Breast epithelium (tissue), 4 donors: Measurements from ENCODE around the gene PLB1. TPM values are rescaled to one million over a fixed set of nuclear protein-coding genes. Genes with fewer than 3 reads are reported as not detected.

ENCODE experiments used
- DNase-seq, 2 donors: peaks; one replicate each; pipeline ENCODE4 v3.0.0-alpha.2; 2019; ENCODE audit warnings: low spot score in 2 of 2
- H3K27ac ChIP-seq, 2 donors: fragments of 200-600 bp; sonication (generic) in 1 of 2; one replicate each; pipeline ENCODE4 v1.5.1; 2016 to 2019; ENCODE audit warnings: mild to moderate bottlenecking in 1 of 2
- H3K27me3 ChIP-seq, 2 donors: fragments of 200-600 bp; sonication (generic) in 1 of 2; one replicate each; pipeline versions ENCODE4 v1.5.1 to v1.6.0; 2017 to 2019; ENCODE audit warnings: control low read depth in 1 of 2, mild to moderate bottlenecking in 1 of 2
- H3K36me3 ChIP-seq: fragments of 200-600 bp; one replicate; pipeline ENCODE4 v1.5.1; 2019
- H3K4me1 ChIP-seq, 2 donors: fragments of 200-600 bp; sonication (generic); one replicate each; pipeline ENCODE4 v1.5.1; 2016 to 2019; ENCODE audit warnings: control low read depth in 1 of 2
- H3K4me3 ChIP-seq, 3 donors: fragments of 200-600 bp; sonication (generic); 1 replicate in 2 of 3; 2 replicates in 1 of 3; pipeline ENCODE4 v1.5.1; 2016 to 2019; ENCODE audit warnings: mild to moderate bottlenecking in 3 of 3, moderate library complexity in 2 of 3
- H3K9me3 ChIP-seq, 2 donors: fragments of 200-600 bp; sonication (generic) in 1 of 2; one replicate each; pipeline ENCODE4 v1.5.1; 2016 to 2019; ENCODE audit warnings: control low read depth in 1 of 2
- POLR2A ChIP-seq: fragments of 450-650 bp; IDR thresholded peaks from one replicate; pipeline ENCODE4 v1.6.1; 2016; ENCODE audit warnings: antibody characterized with exemption, mild to moderate bottlenecking, moderate library complexity
- POLR2AphosphoS5 ChIP-seq, 3 donors: sonication (generic); formaldehyde crosslinking; IDR thresholded peaks; one replicate each; pipeline ENCODE4 v1.6.1; 2017; ENCODE audit warnings: antibody characterized with exemption in 3 of 3
- intact Hi-C: fragments of 100-400 bp; cut with DNase I; formaldehyde crosslinking; loops from one replicate; pipeline ENCODE4 v1.15.1; 2023; ENCODE audit warnings: low total_unique reads
- total RNA-seq, 3 donors: library from RNA; depleted of rRNA; stranded (reverse); fragments of >200 nt; gene quantifications; one replicate each; pipeline ENCODE4 v1.1.0, GENCODE V29; 2016
- TF ChIP-seq, protein P1 (sequence below), 3 donors: fragments of 450-650 bp; IDR thresholded peaks; one replicate each; pipeline ENCODE4 v1.5.1; 2016 to 2017; ENCODE audit warnings: antibody characterized with exemption in 3 of 3, mild to moderate bottlenecking in 3 of 3, moderate library complexity in 3 of 3

The PLB1 gene
- total RNA-seq, 3 donors from 2014 or later: 5.6 to 11.9 (median 8.8) TPM

DNA sequence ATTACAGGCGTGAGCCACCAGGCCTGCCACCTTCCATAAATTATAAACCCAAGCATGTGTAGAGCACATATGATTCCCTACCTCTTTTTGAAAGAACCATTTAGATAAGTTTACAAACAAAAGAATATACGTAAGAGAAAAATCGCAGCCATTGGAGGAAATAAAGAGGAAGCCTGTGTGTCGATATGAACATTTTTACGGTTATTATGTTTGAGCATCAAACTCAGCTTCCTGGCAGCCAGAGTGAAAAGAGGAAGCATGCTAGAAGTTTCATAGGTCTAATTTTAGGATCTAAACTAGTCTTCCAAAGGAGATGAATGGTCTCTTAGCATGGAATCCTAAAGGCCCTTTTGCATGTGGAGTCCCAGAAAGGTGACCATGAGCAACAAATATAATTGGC, 104.3 kb downstream of the PLB1 start:
- DNase-seq: no peak
- intact Hi-C loops: no loop called here
- no peaks in the 10 kb centered on the region for H3K27me3 ChIP-seq
- H3K36me3 ChIP-seq: no peaks in the 10 kb centered on the region
- no peaks in the 10 kb centered on the region for H3K4me1 ChIP-seq
- H3K4me3 ChIP-seq: no peak overlapping the region
- TF ChIP-seq POLR2A (no peak), POLR2AphosphoS5 (IDR thresholded peaks at IDR 0.05) (no peak)
- TF ChIP-seq, protein P1, sequence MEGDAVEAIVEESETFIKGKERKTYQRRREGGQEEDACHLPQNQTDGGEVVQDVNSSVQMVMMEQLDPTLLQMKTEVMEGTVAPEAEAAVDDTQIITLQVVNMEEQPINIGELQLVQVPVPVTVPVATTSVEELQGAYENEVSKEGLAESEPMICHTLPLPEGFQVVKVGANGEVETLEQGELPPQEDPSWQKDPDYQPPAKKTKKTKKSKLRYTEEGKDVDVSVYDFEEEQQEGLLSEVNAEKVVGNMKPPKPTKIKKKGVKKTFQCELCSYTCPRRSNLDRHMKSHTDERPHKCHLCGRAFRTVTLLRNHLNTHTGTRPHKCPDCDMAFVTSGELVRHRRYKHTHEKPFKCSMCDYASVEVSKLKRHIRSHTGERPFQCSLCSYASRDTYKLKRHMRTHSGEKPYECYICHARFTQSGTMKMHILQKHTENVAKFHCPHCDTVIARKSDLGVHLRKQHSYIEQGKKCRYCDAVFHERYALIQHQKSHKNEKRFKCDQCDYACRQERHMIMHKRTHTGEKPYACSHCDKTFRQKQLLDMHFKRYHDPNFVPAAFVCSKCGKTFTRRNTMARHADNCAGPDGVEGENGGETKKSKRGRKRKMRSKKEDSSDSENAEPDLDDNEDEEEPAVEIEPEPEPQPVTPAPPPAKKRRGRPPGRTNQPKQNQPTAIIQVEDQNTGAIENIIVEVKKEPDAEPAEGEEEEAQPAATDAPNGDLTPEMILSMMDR (IDR thresholded peaks at IDR 0.05): no peak
- no peaks in the 10 kb centered on the region for H3K9me3 ChIP-seq
- H3K27ac ChIP-seq: no peak overlapping the region

- intact Hi-C loops: no loop called here
- no peaks in the 10 kb centered on the region for H3K27me3 ChIP-seq
- no peak overlapping the region for H3K27ac ChIP-seq
- H3K36me3 ChIP-seq: no peaks in the 10 kb centered on the region
- no peak for DNase-seq
- H3K4me1 ChIP-seq: no peaks in the 10 kb centered on the region
- TF ChIP-seq POLR2A (no peak), POLR2AphosphoS5 (IDR thresholded peaks at IDR 0.05) (no peak)
- TF ChIP-seq, protein P1 (IDR thresholded peaks at IDR 0.05): no peak
- H3K4me3 ChIP-seq: peak overlapping the region in 1 of 3 donors; percentile 14
- no peaks in the 10 kb centered on the region for H3K9me3 ChIP-seq
Observed at GRCh38 chr2:28601616-28602015, 105.8 kb downstream of the PLB1 start.

GRCh38 chr2:28602136-28602660, 106.3 kb downstream of the PLB1 start:
- Histone ChIP-seq H3K36me3 (no peaks in the 10 kb centered on the region), H3K4me1 (no peaks in the 10 kb centered on the region), H3K9me3 (no peaks in the 10 kb centered on the region), H3K27ac (peak overlapping the region; percentile 18 to 51), H3K4me3 (peak overlapping the region in 1 of 3 donors; percentile 14), H3K27me3 (no peaks in the 10 kb centered on the region)
- intact Hi-C loops: no loop called here
- DNase-seq: no peak
- no peak for TF ChIP-seq POLR2A

GRCh38 chr2:28602751-28603639, 107.1 kb downstream of the PLB1 start:
- Histone ChIP-seq H3K9me3 (no peaks in the 10 kb centered on the region), H3K36me3 (no peaks in the 10 kb centered on the region), H3K4me1 (no peaks in the 10 kb centered on the region), H3K27ac (peak overlapping the region; percentile 18 to 60), H3K27me3 (no peaks in the 10 kb centered on the region), H3K4me3 (no peak overlapping the region)
- no peak for TF ChIP-seq POLR2AphosphoS5 (IDR thresholded peaks at IDR 0.05)
- TF ChIP-seq, protein P1 (IDR thresholded peaks at IDR 0.05): no peak
- no peak for TF ChIP-seq POLR2A
- intact Hi-C loops: no loop called here
- DNase-seq: no peak

- Histone ChIP-seq H3K27ac (peak overlapping the region; percentile 18 to 60), H3K4me1 (no peaks in the 10 kb centered on the region), H3K4me3 (no peak overlapping the region), H3K9me3 (no peaks in the 10 kb centered on the region), H3K36me3 (no peaks in the 10 kb centered on the region), H3K27me3 (no peaks in the 10 kb centered on the region)
- intact Hi-C loops: loop anchor here (2.0 kb wide), 1 partner anchor 65 kb away; no protein-coding TSS in a partner anchor
- DNase-seq: no peak
- TF ChIP-seq POLR2AphosphoS5 (IDR thresholded peaks at IDR 0.05): no peak
- TF ChIP-seq, protein P1 (IDR thresholded peaks at IDR 0.05): no peak
- TF ChIP-seq POLR2A: no peak
Observed at GRCh38 chr2:28603821-28604220, 108.0 kb downstream of the PLB1 start.
